Panc1 (cell line): Measurements from ENCODE around the gene PRC1.

Experiments used
- POLR2AphosphoS5 ChIP-seq: IDR thresholded peaks from 2 replicates; pipeline ENCODE4 v1.6.1; 2012; ENCODE audit warnings: mild to moderate bottlenecking, low read depth, low read length, moderate library complexity
- REST ChIP-seq, 2 experiments: IDR thresholded peaks; 2 replicates each; pipeline ENCODE4 v1.6.1; 2011 to 2012; ENCODE audit warnings: low read depth in 2 of 2, control low read depth in 1 of 2, low read length in 1 of 2, mild to moderate bottlenecking in 1 of 2, moderate library complexity in 1 of 2; ENCODE audit not compliant: insufficient read depth in 1 of 2
- SIN3A ChIP-seq: IDR thresholded peaks from 2 replicates; pipeline ENCODE4 v1.6.1; 2012; ENCODE audit warnings: low read depth, mild to moderate bottlenecking, low read length, moderate library complexity, borderline replicate concordance; ENCODE audit not compliant: insufficient read depth
- TCF7L2 ChIP-seq: IDR thresholded peaks from 2 replicates; pipeline ENCODE4 v1.6.1; 2011; ENCODE audit warnings: mild to moderate bottlenecking, low read depth, low read length, inconsistent platforms
- TF ChIP-seq, protein P1 (sequence below): fragments of 450-650 bp; IDR thresholded peaks from 2 replicates; pipeline ENCODE4 v1.5.1; 2017; ENCODE audit warnings: mild to moderate bottlenecking

DNA sequence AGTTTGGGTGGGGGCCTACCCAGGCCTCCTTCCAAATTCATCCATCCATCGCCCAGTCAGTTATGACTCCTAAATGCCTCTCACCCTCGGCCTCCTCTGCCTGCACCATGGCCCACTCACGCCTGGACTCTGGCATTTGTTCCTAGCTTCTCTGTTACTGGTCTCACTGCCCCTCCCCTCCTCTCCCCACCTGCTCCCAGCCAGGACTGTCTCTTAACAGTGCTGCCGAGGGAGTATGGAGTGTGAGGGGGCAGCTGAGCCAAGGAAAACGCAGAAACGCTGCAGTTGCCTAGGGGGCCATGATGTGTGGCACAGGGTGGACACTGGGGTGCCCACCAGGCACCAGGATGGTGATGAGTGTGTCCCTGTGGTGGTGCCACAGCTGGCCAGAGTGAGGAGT, 36.5 kb downstream of the PRC1 start:
- TF ChIP-seq POLR2AphosphoS5: no peak
- TF ChIP-seq, protein P1, sequence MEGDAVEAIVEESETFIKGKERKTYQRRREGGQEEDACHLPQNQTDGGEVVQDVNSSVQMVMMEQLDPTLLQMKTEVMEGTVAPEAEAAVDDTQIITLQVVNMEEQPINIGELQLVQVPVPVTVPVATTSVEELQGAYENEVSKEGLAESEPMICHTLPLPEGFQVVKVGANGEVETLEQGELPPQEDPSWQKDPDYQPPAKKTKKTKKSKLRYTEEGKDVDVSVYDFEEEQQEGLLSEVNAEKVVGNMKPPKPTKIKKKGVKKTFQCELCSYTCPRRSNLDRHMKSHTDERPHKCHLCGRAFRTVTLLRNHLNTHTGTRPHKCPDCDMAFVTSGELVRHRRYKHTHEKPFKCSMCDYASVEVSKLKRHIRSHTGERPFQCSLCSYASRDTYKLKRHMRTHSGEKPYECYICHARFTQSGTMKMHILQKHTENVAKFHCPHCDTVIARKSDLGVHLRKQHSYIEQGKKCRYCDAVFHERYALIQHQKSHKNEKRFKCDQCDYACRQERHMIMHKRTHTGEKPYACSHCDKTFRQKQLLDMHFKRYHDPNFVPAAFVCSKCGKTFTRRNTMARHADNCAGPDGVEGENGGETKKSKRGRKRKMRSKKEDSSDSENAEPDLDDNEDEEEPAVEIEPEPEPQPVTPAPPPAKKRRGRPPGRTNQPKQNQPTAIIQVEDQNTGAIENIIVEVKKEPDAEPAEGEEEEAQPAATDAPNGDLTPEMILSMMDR: no peak
- no peak for TF ChIP-seq REST (IDR thresholded peaks at IDR 0.05; ENCODE audit: insufficient read depth in 1 of 2, low read depth in 2 of 2, low read length in 1 of 2)
- no peak for TF ChIP-seq TCF7L2
- TF ChIP-seq SIN3A: no peak
